ENCODE results near the gene COL17A1. TPM values are rescaled to one million over a fixed set of nuclear protein-coding genes. Genes with fewer than 3 reads are reported as not detected.
A peak's percentile ranks its signal among the peaks of the same experiment; 100 is the strongest.

The COL17A1 gene
- total and polyA plus RNA-seq, 2 of the 13 experiments (the other 11 are each of a cell fraction or from before 2014, with no cell fraction given) = 0.03 TPM; not detected in 1

- 0 out of 2 replicates have a peak, but pooled peaks have one; percentile 33 for TF ChIP-seq ZNF276 (CRISPR knock-in tag; IDR thresholded peaks at IDR 0.05; ENCODE audit: low read depth)
- no peak for TF ChIP-seq ZNF549 (CRISPR knock-in tag; IDR thresholded peaks at IDR 0.05)
- TF ChIP-seq ZNF136 (CRISPR knock-in tag; IDR thresholded peaks at IDR 0.05; ENCODE audit: low read depth) = no peak
- no peak; the same call in none of the 2 replicates for TF ChIP-seq SNAPC2 (CRISPR knock-in tag; IDR thresholded peaks at IDR 0.05)
- TF ChIP-seq XRCC5 (optimal IDR thresholded peaks at IDR 0.05; ENCODE audit: low read length) = peak; percentile 70
- peak; percentile 64; the same call in 1 of the 2 replicates for TF ChIP-seq ZIK1 (CRISPR knock-in tag; IDR thresholded peaks at IDR 0.05; ENCODE audit: borderline replicate concordance, low read depth)
- TF ChIP-seq MLXIP (CRISPR knock-in tag; IDR thresholded peaks at IDR 0.05; ENCODE audit: borderline replicate concordance) = no peak
- peak; percentile 83 for TF ChIP-seq ELF3 (CRISPR knock-in tag; IDR thresholded peaks at IDR 0.05)
- no peak; the same call in 1 of the 2 replicates for TF ChIP-seq BCL6 (CRISPR knock-in tag; IDR thresholded peaks at IDR 0.05)
- TF ChIP-seq REST (IDR thresholded peaks at IDR 0.05; ENCODE audit: borderline replicate concordance in 1 of 2, low read depth in 1 of 2, low read length in 2 of 2) = no peak
- TF ChIP-seq ZNF878 (CRISPR knock-in tag; IDR thresholded peaks at IDR 0.05) = peak; percentile 46; the same call in 1 of the 2 replicates
- TF ChIP-seq KLF6 (CRISPR knock-in tag; IDR thresholded peaks at IDR 0.05) = 0 out of 2 replicates have a peak, but pooled peaks have one; percentile 65
- TF ChIP-seq TGIF2 (CRISPR knock-in tag; IDR thresholded peaks at IDR 0.05) = peak; percentile 79
- TF ChIP-seq E2F5 (CRISPR knock-in tag; conservative IDR thresholded peaks at IDR 0.05) = peak; percentile 79; the same call in 1 of the 2 replicates
- TF ChIP-seq YEATS4 (CRISPR knock-in tag; IDR thresholded peaks at IDR 0.05; ENCODE audit: borderline replicate concordance) = no peak
- no peak for TF ChIP-seq KDM1A (CRISPR knock-in tag; IDR thresholded peaks at IDR 0.05)
- no peak for TF ChIP-seq TEF (CRISPR knock-in tag; IDR thresholded peaks at IDR 0.05)
- peak; percentile 61; the same call in 1 of the 2 replicates for TF ChIP-seq KDM3A (CRISPR knock-in tag; IDR thresholded peaks at IDR 0.05; ENCODE audit: low read depth)
Measured at GRCh38 chr10:104121485-104122224, 36.0 kb upstream of the COL17A1 start, which contains the start of gene SFR1 (continued).
